CD4-positive, CD25-positive, alpha-beta regulatory T cell (primary cell): ENCODE measurements around the gene ZNF660. TPM values are rescaled to one million over a fixed set of nuclear protein-coding genes. Genes with fewer than 3 reads are reported as not detected.
"Not testable (repeated sequence)": the region's sequence is repeated elsewhere in the genome, so short reads cannot be mapped to it uniquely, and the experiment has no call there.

Experiments used
- ATAC-seq, 2 donors: fragments of 150-1000 bp; cut with Tn5 transposase; one replicate each; pipeline ENCODE4 v1.10.0; 2021; ENCODE audit warnings: low read depth in 2 of 2, moderate number of reproducible peaks in 2 of 2, moderate library complexity in 1 of 2
- DNase-seq, 3 donors: peaks; one replicate each; pipeline versions ENCODE4 v3.0.0 to v3.0.0-alpha.2; 2012 to 2022; ENCODE audit warnings: mixed read lengths in 1 of 3
- H3K27ac ChIP-seq: one replicate; pipeline ENCODE4 v1.7.0; 2013; ENCODE audit warnings: mild to moderate bottlenecking, low read length; ENCODE audit not compliant: insufficient read depth, poor library complexity, severe bottlenecking
- H3K27me3 ChIP-seq: one replicate; pipeline ENCODE4 v1.7.0; 2013; ENCODE audit warnings: low read length; ENCODE audit not compliant: control insufficient read depth, insufficient read depth
- H3K36me3 ChIP-seq: one replicate; pipeline ENCODE4 v1.7.0; 2013; ENCODE audit warnings: mild to moderate bottlenecking, low read length, moderate library complexity; ENCODE audit not compliant: control insufficient read depth, insufficient read depth
- H3K4me1 ChIP-seq: 2 replicates; pipeline ENCODE4 v1.7.0; 2013; ENCODE audit warnings: mild to moderate bottlenecking, low read length; ENCODE audit not compliant: insufficient read depth, control insufficient read depth, poor library complexity, severe bottlenecking
- H3K4me3 ChIP-seq: one replicate; pipeline ENCODE4 v1.7.0; 2013; ENCODE audit warnings: low read depth, mild to moderate bottlenecking, low read length, moderate library complexity
- H3K9me3 ChIP-seq, 2 experiments: 1 replicate in 1 of 2; 2 replicates in 1 of 2; pipeline ENCODE4 v1.7.0; 2013; ENCODE audit warnings: low read length in 2 of 2, mild to moderate bottlenecking in 1 of 2, moderate library complexity in 1 of 2; ENCODE audit not compliant: control insufficient read depth in 2 of 2
- H3K27ac Mint-ChIP-seq, 3 donors: one replicate each; pipeline ENCODE4 v1.8.0; 2020 to 2022; ENCODE audit warnings: mild to moderate bottlenecking in 3 of 3, mixed read lengths in 3 of 3, moderate library complexity in 2 of 3
- H3K27me3 Mint-ChIP-seq: one replicate; pipeline ENCODE4 v1.8.0; 2022; ENCODE audit warnings: mild to moderate bottlenecking, mixed read lengths
- H3K36me3 Mint-ChIP-seq: one replicate; pipeline ENCODE4 v1.8.0; 2020; ENCODE audit warnings: mixed read lengths
- H3K4me1 Mint-ChIP-seq, 4 donors: one replicate each; pipeline ENCODE4 v1.8.0; 2020 to 2022; ENCODE audit warnings: mixed read lengths in 4 of 4, mild to moderate bottlenecking in 1 of 4
- H3K4me3 Mint-ChIP-seq, 4 donors: one replicate each; pipeline ENCODE4 v1.8.0; 2020 to 2022; ENCODE audit warnings: mild to moderate bottlenecking in 4 of 4, mixed read lengths in 4 of 4, moderate library complexity in 3 of 4
- H3K9me3 Mint-ChIP-seq, 7 donors: one replicate each; pipeline ENCODE4 v1.8.0; 2020 to 2022; ENCODE audit warnings: mixed read lengths in 7 of 7, mild to moderate bottlenecking in 3 of 7, moderate library complexity in 2 of 7
- polyA plus RNA-seq, 4 donors: library from polyadenylated mRNA; unstranded; fragments of 300-500 nt; fragmentation: Illumina TruSeq; gene quantifications; one replicate each; pipeline ENCODE4 v1.2.3, GENCODE V29; 2021
- total RNA-seq: library from RNA; stranded (reverse); gene quantifications from one replicate; pipeline ENCODE4 v1.2.3, GENCODE V29; 2022

Gene ZNF660
- total RNA-seq (not detected), polyA plus RNA-seq (under 1 TPM in 1 of 4 donors, not detected in 3; 0.83 TPM)

DNA sequence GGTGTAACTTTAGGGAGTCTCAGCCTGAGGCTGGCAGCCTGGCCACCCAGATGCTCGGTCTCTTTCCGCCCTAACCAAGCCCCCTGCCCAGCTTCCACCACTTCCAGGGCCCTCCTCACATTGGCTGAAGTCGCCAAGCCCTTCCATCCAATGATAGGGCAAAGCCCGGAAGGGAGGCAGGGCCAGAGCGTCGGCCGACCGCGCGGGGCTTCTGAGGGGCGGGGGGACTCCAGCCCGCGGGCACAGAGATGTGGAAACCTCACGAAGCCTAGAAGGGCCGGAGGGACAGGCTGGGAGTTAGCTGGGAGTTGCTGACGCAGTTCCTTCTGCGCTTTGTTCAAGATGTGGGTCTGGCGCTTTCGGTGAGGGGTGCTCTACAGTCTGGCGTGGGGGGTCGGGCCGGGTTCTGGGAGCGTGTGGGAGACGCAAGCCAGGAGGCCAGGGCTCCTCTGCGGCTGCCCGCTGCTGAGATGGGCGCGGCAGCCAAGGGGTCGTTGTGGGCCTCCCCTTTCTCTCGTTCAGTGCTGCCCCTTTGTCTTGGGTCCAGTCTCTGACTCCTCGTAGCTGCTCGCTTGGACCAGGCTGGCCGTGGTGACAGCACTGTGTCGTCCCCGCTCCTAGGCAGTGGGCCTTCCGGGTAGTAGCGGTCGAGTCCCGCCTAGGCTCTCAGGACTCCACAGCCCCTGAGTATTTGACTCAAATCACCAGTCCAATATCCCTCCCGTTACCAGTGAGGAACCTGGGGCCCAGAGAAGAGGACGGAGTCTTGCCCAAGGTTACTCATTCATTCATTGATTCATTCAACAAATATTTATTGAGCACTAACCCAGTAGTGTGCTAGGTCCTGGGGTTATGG is at the start of gene ZNF660:
Gene ZNF660 (plus strand): TSS at position 319 of the 856 bp plus-strand sequence. CDS start 9,230 bp downstream, outside the sequence.
- H3K4me3 Mint-ChIP-seq, result peak within 1 kb of the TSS in 2 of 4 donors; percentile 35 to 65
- Histone ChIP-seq H3K9me3 (peaks cover 0 to 12% of the 10 kb centered on the region in 2 experiments), H3K27me3 (peaks cover 11% of the 10 kb centered on the region), H3K36me3 (no peaks in the 10 kb centered on the region), H3K4me1 (no peaks in the 10 kb centered on the region), H3K4me3 (no peak within 1 kb of the TSS), H3K27ac (no peak within 1 kb of the TSS)
- no peak within 1 kb of the TSS for H3K27ac Mint-ChIP-seq
- peaks cover 24% of the 10 kb centered on the region for H3K36me3 Mint-ChIP-seq
- peaks cover 44% of the 10 kb centered on the region for H3K27me3 Mint-ChIP-seq
- peaks cover 0 to 12% (median 2%) of the 10 kb centered on the region in 4 donors for H3K4me1 Mint-ChIP-seq
- ATAC-seq (peak; percentile 14 to 31), DNase-seq (no peak)
- H3K9me3 Mint-ChIP-seq, result peaks cover 2 to 23% (median 15%) of the 10 kb centered on the region in 7 donors

- Histone ChIP-seq H3K4me1 (no peaks in the 10 kb centered on the region), H3K36me3 (no peaks in the 10 kb centered on the region), H3K4me3 (no peak overlapping the region), H3K9me3 (no peaks in the 10 kb centered on the region), H3K27me3 (peaks cover 7% of the 10 kb centered on the region), H3K27ac (no peak overlapping the region)
- Mint-ChIP-seq H3K36me3 (no peaks in the 10 kb centered on the region), H3K4me3 (no peak overlapping the region), H3K27me3 (peaks cover 40% of the 10 kb centered on the region), H3K4me1 (peaks cover 0 to 5% (median under 1%) of the 10 kb centered on the region in 4 donors), H3K9me3 (peaks cover 0 to 4% (median 0%) of the 10 kb centered on the region in 7 donors), H3K27ac (no peak overlapping the region)
- no peak for ATAC-seq
- DNase-seq, result no peak
Measured at GRCh38 chr3:44535364-44535763, 49.4 kb upstream of the ZNF660 start.

DNA sequence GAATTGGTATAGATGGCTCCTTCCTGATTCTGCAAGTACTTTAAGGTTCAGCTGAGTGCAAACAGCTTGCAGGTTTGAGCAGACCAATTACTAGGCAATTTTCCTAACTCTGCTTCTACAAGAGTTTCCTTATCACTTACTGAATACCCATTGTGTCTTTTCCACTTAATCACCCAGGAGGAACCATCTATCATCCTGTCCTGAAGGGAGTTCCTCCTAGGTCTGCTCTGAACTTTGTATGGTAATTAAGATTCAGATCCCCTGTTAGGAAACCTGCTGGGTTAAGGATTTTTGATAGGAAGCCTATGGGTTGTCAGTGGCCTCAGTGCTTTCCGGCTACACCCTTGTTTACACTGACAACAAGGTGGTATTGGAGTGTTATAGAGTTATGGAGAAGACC is 40.0 kb upstream of the ZNF660 start:
- H3K27ac ChIP-seq, H3K4me1 ChIP-seq, H3K4me1 Mint-ChIP-seq, H3K9me3 ChIP-seq, H3K4me3 ChIP-seq, H3K27me3 ChIP-seq, H3K27ac Mint-ChIP-seq, H3K36me3 Mint-ChIP-seq, H3K36me3 ChIP-seq, ATAC-seq, H3K9me3 Mint-ChIP-seq, H3K4me3 Mint-ChIP-seq, DNase-seq: not testable (repeated sequence)
- peaks cover 12% of the 10 kb centered on the region for H3K27me3 Mint-ChIP-seq

DNA sequence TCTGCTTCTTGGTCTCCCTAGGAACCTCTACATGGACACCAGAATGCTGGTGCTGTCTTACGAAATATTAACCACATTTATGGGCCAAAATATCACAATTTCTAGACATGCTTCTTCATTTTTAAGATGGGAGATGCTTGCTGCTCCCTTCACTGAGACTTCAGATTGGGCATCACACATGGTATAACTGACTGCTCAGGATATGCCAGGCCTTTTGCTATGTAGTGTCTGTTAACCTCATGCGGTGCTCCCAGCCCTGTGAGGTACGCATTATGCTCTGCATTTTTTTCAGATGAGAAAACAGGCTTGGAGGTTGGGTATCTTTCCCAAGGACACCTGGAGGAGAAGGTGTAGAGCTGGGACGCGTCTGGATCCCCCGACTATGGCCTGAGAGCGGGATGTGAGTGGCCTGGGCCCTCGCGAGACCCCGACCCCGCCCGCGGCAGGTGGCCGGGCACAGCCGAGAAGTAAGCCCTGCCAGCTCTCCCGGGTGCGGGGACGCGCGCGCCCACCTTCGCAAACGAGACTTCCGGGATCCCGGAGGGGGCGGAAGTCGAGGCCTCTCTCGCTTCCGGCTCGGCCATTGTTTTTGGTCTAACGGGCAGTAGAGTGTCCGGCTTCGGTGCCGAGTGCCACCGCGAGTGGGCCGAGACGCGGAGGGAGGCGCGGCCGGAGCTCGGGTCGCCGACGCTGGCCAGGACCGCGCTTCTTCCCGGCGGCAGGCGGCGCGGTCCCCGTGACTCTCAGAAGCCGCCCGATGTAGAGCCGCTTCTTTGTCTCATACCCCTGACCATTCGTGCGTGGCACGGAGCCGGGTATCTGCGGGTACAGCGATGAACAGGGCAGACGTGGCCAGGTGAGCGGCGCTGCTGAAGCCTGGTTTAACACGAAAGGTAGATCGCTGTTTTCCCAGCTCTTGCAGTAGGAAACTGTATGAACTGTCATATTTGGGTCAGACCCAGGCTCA is 29.9 kb upstream of the ZNF660 start, which contains the start of gene ZKSCAN7:
Gene ZKSCAN7 (plus strand): TSS at position 568 of the 967 bp plus-strand sequence. CDS start 1,855 bp downstream, outside the sequence.
- Mint-ChIP-seq H3K27ac (peak within 1 kb of the TSS; percentile 70 to 92 (median 87)), H3K36me3 (peaks cover 19% of the 10 kb centered on the region), H3K27me3 (peaks cover 6% of the 10 kb centered on the region), H3K9me3 (peaks cover 0 to 4% (median 0%) of the 10 kb centered on the region in 7 donors), H3K4me1 (peaks cover 8 to 22% (median 12%) of the 10 kb centered on the region in 4 donors), H3K4me3 (peak within 1 kb of the TSS; percentile 76 to 92 (median 92))
- no peaks in the 10 kb centered on the region for H3K36me3 ChIP-seq
- peaks cover 14% of the 10 kb centered on the region for H3K4me1 ChIP-seq
- peak within 1 kb of the TSS; percentile 89 for H3K4me3 ChIP-seq
- peak; percentile 11 to 64 (median 37) for DNase-seq
- no peaks in the 10 kb centered on the region for H3K9me3 ChIP-seq
- peak; percentile 45 to 65 for ATAC-seq
- H3K27me3 ChIP-seq, result no peaks in the 10 kb centered on the region
- peak within 1 kb of the TSS; percentile 45 for H3K27ac ChIP-seq

- Mint-ChIP-seq H3K27ac (peak overlapping the region; percentile 38 to 87 (median 70)), H3K9me3 (peaks cover 0 to 4% (median 0%) of the 10 kb centered on the region in 7 donors), H3K4me3 (peak overlapping the region; percentile 76 to 92 (median 92)), H3K4me1 (peaks cover 8 to 22% (median 12%) of the 10 kb centered on the region in 4 donors), H3K27me3 (peaks cover 6% of the 10 kb centered on the region), H3K36me3 (peaks cover 23% of the 10 kb centered on the region)
- peak in 1 of 3 donors; percentile 25 for DNase-seq
- Histone ChIP-seq H3K4me1 (peaks cover 14% of the 10 kb centered on the region), H3K36me3 (no peaks in the 10 kb centered on the region), H3K27me3 (no peaks in the 10 kb centered on the region), H3K4me3 (peak overlapping the region; percentile 89), H3K9me3 (no peaks in the 10 kb centered on the region), H3K27ac (no peak overlapping the region)
- ATAC-seq, result no peak
Measured at GRCh38 chr3:44555723-44556122, 29.0 kb upstream of the ZNF660 start.

DNA sequence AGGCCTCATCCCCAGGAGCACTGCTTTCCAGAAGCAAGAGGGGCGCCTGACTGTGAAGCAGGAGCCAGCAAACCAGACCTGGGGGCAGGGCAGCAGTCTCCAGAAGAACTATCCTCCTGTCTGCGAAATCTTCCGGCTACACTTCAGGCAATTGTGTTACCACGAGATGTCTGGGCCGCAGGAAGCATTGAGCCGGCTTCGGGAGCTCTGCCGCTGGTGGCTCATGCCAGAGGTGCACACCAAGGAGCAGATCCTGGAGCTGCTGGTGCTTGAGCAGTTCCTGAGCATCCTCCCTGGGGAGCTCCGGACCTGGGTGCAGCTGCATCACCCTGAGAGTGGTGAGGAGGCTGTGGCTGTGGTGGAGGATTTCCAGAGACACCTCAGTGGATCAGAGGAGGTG is 27.7 kb upstream of the ZNF660 start:
- Mint-ChIP-seq H3K4me3 (peak overlapping the region in 2 of 4 donors; percentile 10 to 38), H3K9me3 (peaks cover 0 to 10% (median 3%) of the 10 kb centered on the region in 7 donors), H3K27ac (no peak overlapping the region), H3K4me1 (peaks cover 8 to 22% (median 12%) of the 10 kb centered on the region in 4 donors), H3K27me3 (no peaks in the 10 kb centered on the region), H3K36me3 (peaks cover 33% of the 10 kb centered on the region)
- no peak for DNase-seq
- Histone ChIP-seq H3K27me3 (no peaks in the 10 kb centered on the region), H3K27ac (no peak overlapping the region), H3K4me1 (peaks cover 14% of the 10 kb centered on the region), H3K36me3 (no peaks in the 10 kb centered on the region), H3K9me3 (peaks cover 0 to 2% of the 10 kb centered on the region in 2 experiments), H3K4me3 (no peak overlapping the region)
- ATAC-seq, result no peak

DNA sequence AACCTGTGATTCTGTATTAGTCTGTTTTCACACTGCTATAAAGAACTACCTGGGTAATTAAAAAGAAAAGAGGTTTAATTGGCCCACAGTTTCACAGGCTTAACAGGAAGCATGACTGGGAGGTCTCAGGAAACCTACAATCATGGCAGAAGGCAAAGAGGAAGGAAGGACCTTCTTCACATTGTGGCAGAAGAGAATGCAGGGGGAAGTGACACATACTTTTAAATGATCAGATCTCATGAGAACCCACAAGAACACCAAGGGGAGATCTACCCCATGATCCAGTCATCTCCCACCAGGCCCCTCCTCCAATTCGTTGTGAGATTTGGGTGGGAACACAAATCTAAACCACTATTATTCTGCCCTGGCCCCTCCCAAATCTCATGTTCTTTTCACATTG is 23.7 kb upstream of the ZNF660 start:
- H3K9me3 Mint-ChIP-seq, result peaks cover 0 to 22% (median 13%) of the 10 kb centered on the region in 7 donors
- no peak for ATAC-seq
- Histone ChIP-seq H3K27me3 (no peaks in the 10 kb centered on the region), H3K4me1 (peaks cover 1% of the 10 kb centered on the region), H3K9me3 (peaks cover 4 to 17% of the 10 kb centered on the region in 2 experiments), H3K36me3 (no peaks in the 10 kb centered on the region), H3K4me3 (no peak overlapping the region), H3K27ac (no peak overlapping the region)
- DNase-seq, result no peak
- H3K27me3 Mint-ChIP-seq, result no peaks in the 10 kb centered on the region
- H3K4me3 Mint-ChIP-seq, result no peak overlapping the region
- H3K27ac Mint-ChIP-seq, result no peak overlapping the region
- H3K4me1 Mint-ChIP-seq, result peaks cover 0 to 9% (median 4%) of the 10 kb centered on the region in 4 donors
- peaks cover 44% of the 10 kb centered on the region for H3K36me3 Mint-ChIP-seq
